GM19099 (cell line): ENCODE measurements around the gene TEKT5.
A peak's percentile ranks its signal among the peaks of the same experiment; 100 is the strongest.

Experiments
- POLR2A ChIP-seq: IDR thresholded peaks from 3 replicates; pipeline ENCODE4 v1.6.1; 2011; ENCODE audit warnings: low read depth; ENCODE audit not compliant: insufficient read length; ENCODE audit errors: extremely low read depth

The TEKT5 gene

GRCh38 chr16:10694830-10695229 is at the start of gene TEKT5:
TEKT5 (minus strand) TSS chr16:10694930; CDS start chr16:10694873, 57 bp downstream.
- no peak for TF ChIP-seq POLR2A

- peak; percentile 92 for TF ChIP-seq POLR2A
These were observed 49.1 kb upstream of the TEKT5 start, which contains the start of gene NUBP1 for GRCh38 chr16:10743610-10744369. NUBP1 (plus strand) TSS chr16:10743842; CDS start chr16:10743864, 22 bp downstream.

DNA sequence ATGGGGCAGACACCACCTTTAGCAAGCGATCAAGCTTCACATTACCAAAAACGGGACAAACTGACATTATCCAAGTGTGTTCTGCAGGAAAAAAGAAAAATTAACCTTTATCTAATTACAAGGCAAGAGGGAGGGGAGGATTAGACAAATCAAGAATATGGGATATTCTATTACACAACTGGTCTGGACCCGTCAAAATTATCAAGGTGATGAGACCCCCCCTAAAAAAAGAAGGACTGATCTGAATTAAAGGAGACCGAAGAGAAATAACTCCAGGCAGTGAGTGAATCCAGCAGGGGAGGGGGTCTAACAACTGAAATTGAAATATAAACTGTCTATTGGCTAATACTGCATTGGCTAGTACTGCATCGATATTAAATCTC is 48.5 kb upstream of the TEKT5 start:
- TF ChIP-seq POLR2A = no peak

- no peak for TF ChIP-seq POLR2A
These were observed 47.1 kb upstream of the TEKT5 start for GRCh38 chr16:10741844-10742243.

DNA sequence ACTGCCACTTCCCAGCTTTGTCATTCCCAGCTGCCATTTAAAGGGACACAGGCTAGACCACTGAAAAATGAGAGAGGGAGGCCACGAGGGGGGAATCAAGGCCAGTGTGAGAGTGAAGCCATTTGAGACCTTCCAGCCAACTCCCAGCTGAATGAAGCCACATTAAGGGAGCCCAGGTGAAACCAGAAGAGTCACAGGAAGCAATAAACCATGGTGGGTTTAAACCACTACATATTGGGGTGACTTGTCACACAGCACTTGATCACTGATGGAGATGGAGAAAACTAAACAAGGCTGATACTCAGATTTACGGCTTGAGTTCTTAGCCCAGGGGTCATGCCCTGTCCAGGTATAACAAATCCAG is 46.1 kb upstream of the TEKT5 start:
- no peak for TF ChIP-seq POLR2A

GRCh38 chr16:10740000-10740844 is 45.5 kb upstream of the TEKT5 start:
- no peak for TF ChIP-seq POLR2A

GRCh38 chr16:10738231-10739077 is 43.7 kb upstream of the TEKT5 start:
- TF ChIP-seq POLR2A = peak; percentile 50

DNA sequence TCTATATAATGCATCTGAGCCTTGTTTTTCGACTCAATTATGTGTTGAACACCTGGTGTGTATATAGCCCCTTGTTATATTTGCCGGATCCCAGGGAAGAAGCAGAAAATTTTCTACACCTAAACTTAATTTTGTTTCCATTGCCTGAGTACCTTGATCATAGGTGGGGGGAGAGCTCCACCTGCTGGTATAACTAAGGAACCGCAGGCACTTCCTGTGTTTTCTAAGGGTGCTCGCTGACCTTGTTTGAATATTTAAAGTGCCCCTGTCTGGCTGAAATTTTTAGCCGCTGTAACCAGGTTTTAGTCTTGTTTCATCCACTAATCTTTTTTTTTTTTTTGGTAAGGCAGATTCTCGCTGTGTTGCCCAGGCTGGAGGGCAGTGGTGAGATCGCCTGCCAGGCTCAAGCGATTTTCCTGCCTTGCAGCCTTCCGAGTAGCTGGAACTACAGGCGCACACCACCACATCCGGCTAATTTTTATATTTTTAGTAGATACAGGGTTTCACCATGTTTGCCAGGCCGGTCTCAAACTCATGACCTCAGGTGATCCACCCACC is 42.4 kb upstream of the TEKT5 start:
- no peak for TF ChIP-seq POLR2A

- TF ChIP-seq POLR2A = no peak
These were observed 37.1 kb upstream of the TEKT5 start for GRCh38 chr16:10731790-10732189.

GRCh38 chr16:10729104-10730048 is 34.6 kb upstream of the TEKT5 start:
- no peak for TF ChIP-seq POLR2A

GRCh38 chr16:10728003-10728887 is 33.5 kb upstream of the TEKT5 start:
- no peak for TF ChIP-seq POLR2A

DNA sequence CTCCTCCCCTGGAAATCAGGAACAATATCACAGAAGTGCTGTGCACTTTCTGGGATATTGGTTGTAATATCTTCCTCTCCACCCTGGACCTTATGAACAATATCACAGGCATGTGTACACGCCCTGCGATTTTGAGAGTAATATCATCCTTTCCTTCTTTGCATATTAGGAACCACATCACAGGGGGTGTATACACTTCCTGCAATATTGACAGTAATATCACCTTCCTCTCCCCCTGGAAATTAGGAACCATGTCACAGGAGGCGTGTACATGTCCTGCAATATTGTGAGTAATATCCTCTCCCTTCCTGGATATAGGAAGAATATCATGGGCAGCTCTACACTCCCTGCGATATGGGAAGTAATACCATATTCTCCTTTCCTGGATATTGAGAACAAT is 14.2 kb upstream of the TEKT5 start:
- TF ChIP-seq POLR2A = no peak

DNA sequence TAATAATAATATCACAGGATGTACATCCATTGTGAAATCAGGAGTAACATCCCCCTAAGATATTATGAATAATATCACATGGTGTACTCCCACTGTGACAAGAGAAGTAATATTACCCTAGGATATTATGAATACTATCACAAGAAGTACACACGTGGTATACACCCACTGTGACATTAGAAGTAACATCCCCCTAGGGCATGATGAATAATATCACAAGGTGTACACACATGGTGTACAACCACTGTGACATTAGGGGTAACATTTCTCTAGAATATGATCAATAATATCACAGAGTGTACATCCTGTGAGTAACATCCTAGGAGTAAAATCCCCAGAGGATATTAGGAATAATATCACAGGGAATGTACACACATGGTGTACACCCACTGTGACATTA is 5.0 kb upstream of the TEKT5 start:
- TF ChIP-seq POLR2A = no peak
